Measurements from ENCODE around the gene AOPEP. TPM values are rescaled to one million over a fixed set of nuclear protein-coding genes. Genes with fewer than 3 reads are reported as not detected.
A peak's percentile ranks its signal among the peaks of the same experiment; 100 is the strongest.

Gene AOPEP
- total RNA-seq, 6 donors from 2014 or later, result 55.4 to 410 (median 111) TPM

GRCh38 chr9:94802793-94803192, 76.3 kb downstream of the AOPEP start:
- WGBS, 2 donors, result 67 to 77% methylated on average over 3 of the region's 3 CpGs
- DNase-seq (no peak), ATAC-seq (ENCODE audit: low FRiP score in 2 of 2) (no peak)
- H3K4me3 ChIP-seq, result no peak overlapping the region
- TF ChIP-seq POLR2A (IDR thresholded peaks at IDR 0.05), result no peak
- H3K9me3 ChIP-seq, result no peaks in the 10 kb centered on the region
- no peaks in the 10 kb centered on the region for H3K27me3 ChIP-seq
- peaks cover 28 to 48% (median 35%) of the 10 kb centered on the region in 4 donors for H3K4me1 ChIP-seq
- H3K27ac ChIP-seq, result peak overlapping the region in 1 of 4 donors; percentile 15
- H3K36me3 ChIP-seq, result peaks cover 0 to 12% (median 0%) of the 10 kb centered on the region in 4 donors

- DNase-seq (no peak), ATAC-seq (ENCODE audit: low FRiP score in 2 of 2) (no peak)
- H3K36me3 ChIP-seq, result peaks cover 0 to 8% (median 0%) of the 10 kb centered on the region in 4 donors
- H3K27me3 ChIP-seq, result no peaks in the 10 kb centered on the region
- WGBS, 2 donors, result 91 to 95% methylated on average over 5 of the region's 5 CpGs
- no peaks in the 10 kb centered on the region for H3K9me3 ChIP-seq
- H3K27ac ChIP-seq, result peak overlapping the region in 3 of 4 donors; percentile 72 to 74 (median 74)
- peaks cover 28 to 48% (median 35%) of the 10 kb centered on the region in 4 donors for H3K4me1 ChIP-seq
- TF ChIP-seq CTCF (IDR thresholded peaks at IDR 0.05) (no peak), POLR2A (IDR thresholded peaks at IDR 0.05) (no peak), EP300 (IDR thresholded peaks at IDR 0.05) (no peak), POLR2AphosphoS5 (IDR thresholded peaks at IDR 0.05) (no peak)
- H3K4me3 ChIP-seq, result no peak overlapping the region
Observed at GRCh38 chr9:94804316-94804715, 77.8 kb downstream of the AOPEP start.

GRCh38 chr9:94805051-94805489, 78.6 kb downstream of the AOPEP start:
- Histone ChIP-seq H3K9me3 (no peaks in the 10 kb centered on the region), H3K36me3 (peaks cover 0 to 11% (median 0%) of the 10 kb centered on the region in 4 donors), H3K4me1 (peaks cover 28 to 45% (median 33%) of the 10 kb centered on the region in 4 donors), H3K27ac (peak overlapping the region; percentile 28 to 74 (median 73)), H3K27me3 (no peaks in the 10 kb centered on the region), H3K4me3 (no peak overlapping the region)
- ATAC-seq (ENCODE audit: low FRiP score in 2 of 2) (no peak), DNase-seq (no peak)
- WGBS, 2 donors, result 55 to 59% methylated on average over 8 of the region's 8 CpGs
- TF ChIP-seq CTCF (IDR thresholded peaks at IDR 0.05) (no peak), POLR2AphosphoS5 (IDR thresholded peaks at IDR 0.05) (no peak), EP300 (IDR thresholded peaks at IDR 0.05) (no peak), POLR2A (IDR thresholded peaks at IDR 0.05) (no peak)

- Histone ChIP-seq H3K36me3 (peaks cover 0 to 10% (median 0%) of the 10 kb centered on the region in 4 donors), H3K9me3 (no peaks in the 10 kb centered on the region), H3K4me3 (no peak overlapping the region), H3K27me3 (no peaks in the 10 kb centered on the region), H3K4me1 (peaks cover 28 to 41% (median 29%) of the 10 kb centered on the region in 4 donors), H3K27ac (peak overlapping the region; percentile 58 to 78 (median 73))
- ATAC-seq (ENCODE audit: low FRiP score in 2 of 2) (peak; percentile 85 to 87), DNase-seq (no peak)
- TF ChIP-seq POLR2AphosphoS5 (IDR thresholded peaks at IDR 0.05) (peak; percentile 20 to 47), EP300 (IDR thresholded peaks at IDR 0.05) (peak in 2 of 4 donors; percentile 68 to 81), CTCF (IDR thresholded peaks at IDR 0.05) (no peak), POLR2A (IDR thresholded peaks at IDR 0.05) (peak in 1 of 4 donors; percentile 23)
- 12 to 16% methylated on average over 3 of the region's 3 CpGs for WGBS, 2 donors
Observed at GRCh38 chr9:94805585-94805984, 79.1 kb downstream of the AOPEP start.

- peaks cover 0 to 3% (median 0%) of the 10 kb centered on the region in 4 donors for H3K36me3 ChIP-seq
- no peak for DNase-seq
- H3K27ac ChIP-seq, result peak overlapping the region; percentile 58 to 78 (median 73)
- H3K9me3 ChIP-seq, result no peaks in the 10 kb centered on the region
- no peak for ATAC-seq (ENCODE audit: low FRiP score in 2 of 2)
- no peak for TF ChIP-seq EP300 (IDR thresholded peaks at IDR 0.05)
- TF ChIP-seq POLR2AphosphoS5 (IDR thresholded peaks at IDR 0.05), result no peak
- no peak for TF ChIP-seq CTCF (IDR thresholded peaks at IDR 0.05)
- no peak for TF ChIP-seq POLR2A (IDR thresholded peaks at IDR 0.05)
- no peak overlapping the region for H3K4me3 ChIP-seq
- 86 to 89% methylated on average over 3 of the region's 3 CpGs for WGBS, 2 donors
- peaks cover 25 to 34% (median 26%) of the 10 kb centered on the region in 4 donors for H3K4me1 ChIP-seq
- H3K27me3 ChIP-seq, result no peaks in the 10 kb centered on the region
Observed at GRCh38 chr9:94806307-94806893, 79.9 kb downstream of the AOPEP start.

Measured in upper lobe of left lung (tissue), 6 donors.